Prostate gland (tissue), 2 donors: ENCODE measurements around the gene LMAN2L.

ENCODE experiments used
- CTCF ChIP-seq, 4 experiments: fragments of 200-600 bp in 2 of 4; fragments of 450-650 bp in 2 of 4; sonication (generic) in 2 of 4; IDR thresholded peaks; 1 replicate in 3 of 4; 2 replicates in 1 of 4; pipeline ENCODE4 v1.5.1; 2016 to 2019; ENCODE audit warnings: antibody characterized with exemption in 4 of 4, mild to moderate bottlenecking in 2 of 4, moderate library complexity in 2 of 4
- POLR2A ChIP-seq: fragments of 450-650 bp; IDR thresholded peaks from one replicate; pipeline ENCODE4 v1.6.1; 2016; ENCODE audit warnings: antibody characterized with exemption, mild to moderate bottlenecking

- no peak for TF ChIP-seq POLR2A
- no peak for TF ChIP-seq CTCF (IDR thresholded peaks at IDR 0.05)
Measured at GRCh38 chr2:96726131-96726530, 13.7 kb downstream of the LMAN2L start.
